SK-N-SH treated with all-trans-retinoic acid at 6 μM for 48 hours (cell line): ENCODE results near the gene PCNX4.

Experiments
- ATAC-seq: fragments of 200-7000 bp; cut with Tn5 transposase; 3 replicates; pipeline ENCODE4 v1.9.1; 2020; ENCODE audit warnings: mild to moderate bottlenecking, moderate library complexity
- BACH2 ChIP-seq: fragments of 250-450 bp; sonication (Bioruptor Pico); IDR thresholded peaks from 2 replicates; pipeline ENCODE4 v1.9.0; 2021; ENCODE audit warnings: mild to moderate bottlenecking, borderline replicate concordance
- CSDC2 ChIP-seq: fragments of 250-450 bp; sonication (Bioruptor Pico); IDR thresholded peaks from 2 replicates; pipeline ENCODE4 v1.5.0; 2020; ENCODE audit warnings: mild to moderate bottlenecking, moderate library complexity
- ESRRG ChIP-seq: fragments of 250-450 bp; sonication (Bioruptor Pico); IDR thresholded peaks from 2 replicates; pipeline ENCODE4 v1.6.1; 2021; ENCODE audit warnings: mild to moderate bottlenecking
- GLIS3 ChIP-seq: fragments of 250-450 bp; sonication (Bioruptor Pico); IDR thresholded peaks from 2 replicates; pipeline ENCODE4 v1.5.0; 2020; ENCODE audit warnings: mild to moderate bottlenecking, moderate library complexity
- ISL1 ChIP-seq: fragments of 250-450 bp; sonication (Bioruptor Pico); IDR thresholded peaks from 2 replicates; pipeline ENCODE4 v2.1.2; 2022; ENCODE audit warnings: mild to moderate bottlenecking, moderate library complexity
- OSR1 ChIP-seq: fragments of 250-450 bp; sonication (Bioruptor Pico); IDR thresholded peaks from 2 replicates; pipeline ENCODE4 v1.8.0; 2022; ENCODE audit warnings: moderate library complexity, mild to moderate bottlenecking, inconsistent platforms
- PATZ1 ChIP-seq: fragments of 250-450 bp; sonication (Bioruptor Pico); IDR thresholded peaks from 2 replicates; pipeline ENCODE4 v1.8.0; 2020; ENCODE audit warnings: mild to moderate bottlenecking, moderate library complexity, borderline replicate concordance
- POU6F1 ChIP-seq: fragments of 250-450 bp; sonication (Bioruptor Pico); IDR thresholded peaks from 2 replicates; pipeline ENCODE4 v1.8.0; 2021; ENCODE audit warnings: low read depth, mild to moderate bottlenecking, moderate library complexity, borderline replicate concordance
- PPARA ChIP-seq: fragments of 250-450 bp; sonication (Bioruptor Pico); IDR thresholded peaks from 2 replicates; pipeline ENCODE4 v1.5.0; 2020; ENCODE audit warnings: mild to moderate bottlenecking, borderline replicate concordance
- RARB ChIP-seq: fragments of 250-450 bp; sonication (Bioruptor Pico); IDR thresholded peaks from 2 replicates; pipeline ENCODE4 v1.8.0; 2021; ENCODE audit warnings: mild to moderate bottlenecking, moderate library complexity
- SNAI2 ChIP-seq: fragments of 250-450 bp; sonication (Bioruptor Pico); IDR thresholded peaks from 2 replicates; pipeline ENCODE4 v1.5.0; 2020; ENCODE audit warnings: mild to moderate bottlenecking, moderate library complexity
- TCF4 ChIP-seq: fragments of 250-450 bp; sonication (Bioruptor Pico); IDR thresholded peaks from 2 replicates; pipeline ENCODE4 v1.8.0; 2021; ENCODE audit warnings: mild to moderate bottlenecking, moderate library complexity, borderline replicate concordance
- ZC3H10 ChIP-seq: fragments of 250-450 bp; sonication (Bioruptor Pico); IDR thresholded peaks from 2 replicates; pipeline ENCODE4 v1.5.1; 2021; ENCODE audit warnings: mild to moderate bottlenecking, moderate library complexity
- ZFP3 ChIP-seq: fragments of 250-450 bp; sonication (Bioruptor Pico); IDR thresholded peaks from 2 replicates; pipeline ENCODE4 v1.5.0; 2020; ENCODE audit warnings: mild to moderate bottlenecking, moderate library complexity
- ZFP30 ChIP-seq: fragments of 450-650 bp; formaldehyde crosslinking; IDR thresholded peaks from 2 replicates; pipeline ENCODE4 v1.5.0; 2022; ENCODE audit warnings: mild to moderate bottlenecking, moderate library complexity
- ZNF8 ChIP-seq: fragments of 450-650 bp; formaldehyde crosslinking; IDR thresholded peaks from 2 replicates; pipeline ENCODE4 v1.5.0; 2020; ENCODE audit warnings: mild to moderate bottlenecking, moderate library complexity
- TF ChIP-seq, protein P1 (sequence below): fragments of 250-450 bp; sonication (Bioruptor Pico); IDR thresholded peaks from 2 replicates; pipeline ENCODE4 v1.5.0; 2020; ENCODE audit warnings: mild to moderate bottlenecking, moderate library complexity
- TF ChIP-seq, protein P2 (sequence below): fragments of 250-450 bp; sonication (Bioruptor Pico); IDR thresholded peaks from 2 replicates; pipeline ENCODE4 v1.5.1; 2021; ENCODE audit warnings: mild to moderate bottlenecking, moderate library complexity
- TF ChIP-seq, protein P3 (sequence below): fragments of 250-450 bp; sonication (Bioruptor Pico); IDR thresholded peaks from 2 replicates; pipeline ENCODE4 v1.5.1; 2020; ENCODE audit warnings: low read depth, mild to moderate bottlenecking, moderate library complexity

The PCNX4 gene

GRCh38 chr14:60079723-60080122, 12.0 kb upstream of the PCNX4 start (continued):
- TF ChIP-seq, protein P1, sequence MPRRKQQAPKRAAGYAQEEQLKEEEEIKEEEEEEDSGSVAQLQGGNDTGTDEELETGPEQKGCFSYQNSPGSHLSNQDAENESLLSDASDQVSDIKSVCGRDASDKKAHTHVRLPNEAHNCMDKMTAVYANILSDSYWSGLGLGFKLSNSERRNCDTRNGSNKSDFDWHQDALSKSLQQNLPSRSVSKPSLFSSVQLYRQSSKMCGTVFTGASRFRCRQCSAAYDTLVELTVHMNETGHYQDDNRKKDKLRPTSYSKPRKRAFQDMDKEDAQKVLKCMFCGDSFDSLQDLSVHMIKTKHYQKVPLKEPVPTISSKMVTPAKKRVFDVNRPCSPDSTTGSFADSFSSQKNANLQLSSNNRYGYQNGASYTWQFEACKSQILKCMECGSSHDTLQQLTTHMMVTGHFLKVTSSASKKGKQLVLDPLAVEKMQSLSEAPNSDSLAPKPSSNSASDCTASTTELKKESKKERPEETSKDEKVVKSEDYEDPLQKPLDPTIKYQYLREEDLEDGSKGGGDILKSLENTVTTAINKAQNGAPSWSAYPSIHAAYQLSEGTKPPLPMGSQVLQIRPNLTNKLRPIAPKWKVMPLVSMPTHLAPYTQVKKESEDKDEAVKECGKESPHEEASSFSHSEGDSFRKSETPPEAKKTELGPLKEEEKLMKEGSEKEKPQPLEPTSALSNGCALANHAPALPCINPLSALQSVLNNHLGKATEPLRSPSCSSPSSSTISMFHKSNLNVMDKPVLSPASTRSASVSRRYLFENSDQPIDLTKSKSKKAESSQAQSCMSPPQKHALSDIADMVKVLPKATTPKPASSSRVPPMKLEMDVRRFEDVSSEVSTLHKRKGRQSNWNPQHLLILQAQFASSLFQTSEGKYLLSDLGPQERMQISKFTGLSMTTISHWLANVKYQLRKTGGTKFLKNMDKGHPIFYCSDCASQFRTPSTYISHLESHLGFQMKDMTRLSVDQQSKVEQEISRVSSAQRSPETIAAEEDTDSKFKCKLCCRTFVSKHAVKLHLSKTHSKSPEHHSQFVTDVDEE, result no peak
- TF ChIP-seq ZNF8 (CRISPR knock-in tag), result no peak
- TF ChIP-seq ZFP3 (CRISPR knock-in tag), result no peak
- TF ChIP-seq PPARA (CRISPR knock-in tag), result no peak
- TF ChIP-seq BACH2, result no peak
- TF ChIP-seq POU6F1 (CRISPR knock-in tag), result no peak
- no peak for TF ChIP-seq OSR1
- TF ChIP-seq, protein P2, sequence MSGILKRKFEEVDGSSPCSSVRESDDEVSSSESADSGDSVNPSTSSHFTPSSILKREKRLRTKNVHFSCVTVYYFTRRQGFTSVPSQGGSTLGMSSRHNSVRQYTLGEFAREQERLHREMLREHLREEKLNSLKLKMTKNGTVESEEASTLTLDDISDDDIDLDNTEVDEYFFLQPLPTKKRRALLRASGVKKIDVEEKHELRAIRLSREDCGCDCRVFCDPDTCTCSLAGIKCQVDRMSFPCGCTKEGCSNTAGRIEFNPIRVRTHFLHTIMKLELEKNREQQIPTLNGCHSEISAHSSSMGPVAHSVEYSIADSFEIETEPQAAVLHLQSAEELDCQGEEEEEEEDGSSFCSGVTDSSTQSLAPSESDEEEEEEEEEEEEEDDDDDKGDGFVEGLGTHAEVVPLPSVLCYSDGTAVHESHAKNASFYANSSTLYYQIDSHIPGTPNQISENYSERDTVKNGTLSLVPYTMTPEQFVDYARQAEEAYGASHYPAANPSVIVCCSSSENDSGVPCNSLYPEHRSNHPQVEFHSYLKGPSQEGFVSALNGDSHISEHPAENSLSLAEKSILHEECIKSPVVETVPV (CRISPR knock-in tag), result no peak
- no peak for TF ChIP-seq CSDC2

GRCh38 chr14:60085085-60085484, 6.6 kb upstream of the PCNX4 start:
- ATAC-seq, result no peak

GRCh38 chr14:60085693-60086092, 6.0 kb upstream of the PCNX4 start:
- ATAC-seq, result no peak
- no peak for TF ChIP-seq ESRRG
- no peak for TF ChIP-seq OSR1
- no peak for TF ChIP-seq CSDC2
- no peak for TF ChIP-seq GLIS3
- TF ChIP-seq ZFP30 (CRISPR knock-in tag), result no peak
- no peak for TF ChIP-seq PPARA (CRISPR knock-in tag)
- TF ChIP-seq ISL1 (CRISPR knock-in tag), result no peak
- no peak for TF ChIP-seq SNAI2 (CRISPR knock-in tag)
- no peak for TF ChIP-seq TCF4 (CRISPR knock-in tag)
- TF ChIP-seq, protein P3, sequence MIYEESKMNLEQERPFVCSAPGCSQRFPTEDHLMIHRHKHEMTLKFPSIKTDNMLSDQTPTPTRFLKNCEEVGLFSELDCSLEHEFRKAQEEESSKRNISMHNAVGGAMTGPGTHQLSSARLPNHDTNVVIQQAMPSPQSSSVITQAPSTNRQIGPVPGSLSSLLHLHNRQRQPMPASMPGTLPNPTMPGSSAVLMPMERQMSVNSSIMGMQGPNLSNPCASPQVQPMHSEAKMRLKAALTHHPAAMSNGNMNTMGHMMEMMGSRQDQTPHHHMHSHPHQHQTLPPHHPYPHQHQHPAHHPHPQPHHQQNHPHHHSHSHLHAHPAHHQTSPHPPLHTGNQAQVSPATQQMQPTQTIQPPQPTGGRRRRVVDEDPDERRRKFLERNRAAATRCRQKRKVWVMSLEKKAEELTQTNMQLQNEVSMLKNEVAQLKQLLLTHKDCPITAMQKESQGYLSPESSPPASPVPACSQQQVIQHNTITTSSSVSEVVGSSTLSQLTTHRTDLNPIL, result no peak
- TF ChIP-seq RARB (CRISPR knock-in tag), result no peak
- TF ChIP-seq ZC3H10 (CRISPR knock-in tag), result no peak
- TF ChIP-seq, all 23 proteins: peak for 0

More at GRCh38 chr14:60085085-60085484, 6.6 kb upstream of the PCNX4 start:
- TF ChIP-seq, protein P2 (CRISPR knock-in tag), result no peak
- TF ChIP-seq ZC3H10 (CRISPR knock-in tag) (no peak), SNAI2 (CRISPR knock-in tag) (no peak), ESRRG (no peak), PATZ1 (CRISPR knock-in tag) (no peak), ZFP30 (CRISPR knock-in tag) (no peak), PPARA (CRISPR knock-in tag) (no peak), ZFP3 (CRISPR knock-in tag) (no peak)
